H1 (cell line): ENCODE measurements around the gene GNAL. TPM values are rescaled to one million over a fixed set of nuclear protein-coding genes. Genes with fewer than 3 reads are reported as not detected.

Experiments
- CTCF ChIA-PET: fragments of 300-600 bp; sonication (Branson Sonifier 250); formaldehyde crosslinking; loops from one replicate; lab custom pipeline; 2021; ENCODE audit not compliant: partially characterized antibody; lab: Charles Lee
- POLR2A ChIA-PET: fragments of 300-600 bp; sonication (Branson Sonifier 250); formaldehyde crosslinking; loops from one replicate; lab custom pipeline; 2021; ENCODE audit warnings: inconsistent platforms; ENCODE audit not compliant: partially characterized antibody; lab: Charles Lee
- DNase-seq, 2 experiments: peaks; one replicate each; pipeline versions ENCODE4 v3.0.0 to v3.0.0-alpha.2; 2010 to 2022; ENCODE audit warnings: low spot score in 2 of 2, low read depth in 1 of 2, mixed read lengths in 1 of 2
- FAIRE-seq: peaks from 2 replicates; lab custom pipeline; 2011; peaks lifted over from hg19 to GRCh38; lab: Jason Lieb, UNC
- H2AFZ ChIP-seq: 2 replicates; pipeline ENCODE4 v1.8.1; 2012; ENCODE audit warnings: low read length, inconsistent platforms
- H2AK5ac ChIP-seq: 2 replicates; pipeline ENCODE4 v1.6.1; 2013; ENCODE audit warnings: low read depth, low read length
- H2BK120ac ChIP-seq: replicated peaks from 2 replicates; pipeline ENCODE3; 2013; ENCODE audit warnings: low read depth, low read length, inconsistent platforms
- H2BK12ac ChIP-seq: 2 replicates; pipeline ENCODE4 v1.6.1; 2013; ENCODE audit warnings: low read depth, low read length
- H2BK15ac ChIP-seq: 2 replicates; pipeline ENCODE4 v1.6.1; 2013; ENCODE audit warnings: low read length
- H2BK20ac ChIP-seq: 2 replicates; pipeline ENCODE4 v1.6.1; 2013; ENCODE audit warnings: low read length
- H2BK5ac ChIP-seq: 2 replicates; pipeline ENCODE4 v1.6.1; 2013; ENCODE audit warnings: low read depth, low read length
- H3K14ac ChIP-seq: 2 replicates; pipeline ENCODE4 v1.6.1; 2013; ENCODE audit warnings: inconsistent platforms; ENCODE audit not compliant: insufficient read length
- H3K18ac ChIP-seq: 2 replicates; pipeline ENCODE4 v1.6.1; 2013; ENCODE audit warnings: low read length; ENCODE audit errors: extremely low read depth
- H3K23ac ChIP-seq: 2 replicates; pipeline ENCODE4 v1.6.1; 2013; ENCODE audit warnings: inconsistent platforms; ENCODE audit not compliant: insufficient read length
- H3K23me2 ChIP-seq: 2 replicates; pipeline ENCODE4 v1.6.1; 2013; ENCODE audit warnings: low read depth, low read length
- H3K27ac ChIP-seq: 2 replicates; pipeline ENCODE4 v1.6.1; 2011; ENCODE audit warnings: low read depth, low read length, inconsistent platforms
- H3K27me3 ChIP-seq, 4 experiments: replicated peaks in 1 of 4; 1 replicate in 1 of 4; 2 replicates in 3 of 4; pipeline versions ENCODE4 v1.6.1 to v1.8.1; 2011 to 2013; ENCODE audit warnings: low read length in 3 of 4, mild to moderate bottlenecking in 3 of 4, inconsistent platforms in 2 of 4, mixed read lengths in 2 of 4, moderate library complexity in 1 of 4; ENCODE audit not compliant: control insufficient read depth in 3 of 4, insufficient read depth in 3 of 4; ENCODE audit errors: extremely low read depth in 1 of 4
- H3K36me3 ChIP-seq, 4 experiments: 2 replicates each; pipeline versions ENCODE4 v1.6.1 to v1.8.1; 2011 to 2013; ENCODE audit warnings: mild to moderate bottlenecking in 4 of 4, low read length in 3 of 4, moderate library complexity in 2 of 4, control low read depth in 1 of 4, inconsistent platforms in 1 of 4; ENCODE audit not compliant: insufficient read depth in 4 of 4, control insufficient read depth in 2 of 4
- H3K4ac ChIP-seq: replicated peaks from 2 replicates; pipeline ENCODE3; 2013; ENCODE audit warnings: low read length, low read depth, mixed read lengths, inconsistent platforms; ENCODE audit not compliant: insufficient read length
- H3K4me1 ChIP-seq, 4 experiments: replicated peaks in 1 of 4; 1 replicate in 1 of 4; 2 replicates in 3 of 4; pipeline versions ENCODE4 v1.6.1 to v1.8.1; 2011 to 2013; ENCODE audit warnings: low read length in 3 of 4, inconsistent platforms in 2 of 4, mixed read lengths in 1 of 4; ENCODE audit not compliant: insufficient read depth in 4 of 4, control insufficient read depth in 3 of 4
- H3K4me2 ChIP-seq, 2 experiments: 2 replicates each; pipeline versions ENCODE4 v1.6.1 to v1.8.1; 2011 to 2013; ENCODE audit warnings: low read depth in 2 of 2, low read length in 2 of 2, control low read depth in 1 of 2, inconsistent platforms in 1 of 2, mild to moderate bottlenecking in 1 of 2; ENCODE audit not compliant: insufficient read depth in 1 of 2
- H3K4me3 ChIP-seq, 4 experiments: fragments of 200-600, 300-600 bp in 1 of 4; sonication (generic), shearing (Covaris generic), sonication (Bioruptor Twin) in 1 of 4; 2 replicates each; pipeline versions ENCODE4 v1.5.1 to v1.8.1; 2011 to 2016; ENCODE audit warnings: low read length in 4 of 4, low read depth in 3 of 4, control low read depth in 2 of 4, inconsistent platforms in 2 of 4, mild to moderate bottlenecking in 2 of 4, mixed read lengths in 1 of 4, moderate library complexity in 1 of 4; ENCODE audit not compliant: insufficient read depth in 2 of 4; ENCODE audit errors: extremely low read depth in 1 of 4
- H3K56ac ChIP-seq: replicated peaks from 2 replicates; pipeline ENCODE3; 2013; ENCODE audit warnings: low read depth, mild to moderate bottlenecking, mixed read lengths, low read length, inconsistent platforms; ENCODE audit not compliant: insufficient read length
- H3K79me1 ChIP-seq: 2 replicates; pipeline ENCODE4 v1.6.1; 2013; ENCODE audit warnings: low read depth, low read length, control low read depth
- H3K79me2 ChIP-seq, 2 experiments: 2 replicates each; pipeline versions ENCODE4 v1.6.1 to v1.8.1; 2012 to 2013; ENCODE audit warnings: low read length in 2 of 2, mild to moderate bottlenecking in 2 of 2, inconsistent platforms in 1 of 2; ENCODE audit not compliant: insufficient read depth in 2 of 2, control insufficient read depth in 1 of 2
- H3K9ac ChIP-seq, 4 experiments: replicated peaks in 1 of 4; 1 replicate in 1 of 4; 2 replicates in 3 of 4; pipeline versions ENCODE4 v1.6.1 to v1.8.1; 2011 to 2013; ENCODE audit warnings: low read depth in 3 of 4, low read length in 3 of 4, control low read depth in 2 of 4, mild to moderate bottlenecking in 2 of 4, moderate library complexity in 2 of 4, inconsistent platforms in 1 of 4; ENCODE audit errors: extremely low read depth in 1 of 4
- H3K9me3 ChIP-seq, 2 experiments: 2 replicates each; pipeline versions ENCODE4 v1.6.1 to v1.8.1; 2012 to 2013; ENCODE audit warnings: mild to moderate bottlenecking in 2 of 2, moderate library complexity in 2 of 2, control low read depth in 1 of 2, inconsistent platforms in 1 of 2, low read depth in 1 of 2, low read length in 1 of 2, mixed read lengths in 1 of 2; ENCODE audit not compliant: insufficient read depth in 2 of 2
- H4K20me1 ChIP-seq, 2 experiments: replicated peaks in 1 of 2; 2 replicates each; pipeline versions ENCODE3 to v1.8.1; 2011 to 2013; ENCODE audit warnings: inconsistent platforms in 2 of 2, low read length in 2 of 2, mild to moderate bottlenecking in 1 of 2; ENCODE audit not compliant: insufficient read depth in 2 of 2, control insufficient read depth in 1 of 2
- H4K5ac ChIP-seq: 2 replicates; pipeline ENCODE4 v1.6.1; 2013; ENCODE audit warnings: low read length, low read depth, mixed read lengths, inconsistent platforms; ENCODE audit not compliant: insufficient read length
- H4K8ac ChIP-seq: 2 replicates; pipeline ENCODE4 v1.8.0; 2013; ENCODE audit warnings: mild to moderate bottlenecking, moderate library complexity, low read length, inconsistent platforms; ENCODE audit not compliant: insufficient read depth; ENCODE audit errors: extremely low read depth
- H4K91ac ChIP-seq: replicated peaks from 2 replicates; pipeline ENCODE3; 2013; ENCODE audit warnings: low read length, mixed read lengths, inconsistent platforms; ENCODE audit not compliant: insufficient read length
- EP300 ChIP-seq, 2 experiments: IDR thresholded peaks; 1 replicate in 1 of 2; 2 replicates in 1 of 2; pipeline ENCODE4 v1.6.1; 2011 to 2012; ENCODE audit warnings: low read depth in 2 of 2, low read length in 2 of 2, mild to moderate bottlenecking in 2 of 2, borderline replicate concordance in 1 of 2, inconsistent platforms in 1 of 2, moderate library complexity in 1 of 2
- GABPA ChIP-seq: IDR thresholded peaks from 2 replicates; pipeline ENCODE4 v1.6.1; 2011; ENCODE audit warnings: mild to moderate bottlenecking, low read length, moderate library complexity, borderline replicate concordance; ENCODE audit not compliant: insufficient read depth
- HDAC6 ChIP-seq: IDR thresholded peaks from one replicate; pipeline ENCODE4 v1.7.1; 2012; ENCODE audit warnings: low read depth, mild to moderate bottlenecking, inconsistent platforms, low read length, moderate library complexity
- JUND ChIP-seq: IDR thresholded peaks from 2 replicates; pipeline ENCODE4 v1.6.1; 2011; ENCODE audit warnings: mild to moderate bottlenecking, improper control_type of control experiment, low read length
- KDM5A ChIP-seq: fragments of 200-600 bp; IDR thresholded peaks from 2 replicates; pipeline ENCODE4 v1.7.1; 2012; ENCODE audit warnings: mild to moderate bottlenecking, low read length, inconsistent platforms, mixed read lengths
- POLR2A ChIP-seq, 2 experiments: IDR thresholded peaks; 1 replicate in 1 of 2; 2 replicates in 1 of 2; pipeline ENCODE4 v1.6.1; 2011; ENCODE audit warnings: low read depth in 2 of 2, low read length in 2 of 2, mild to moderate bottlenecking in 2 of 2; ENCODE audit errors: control extremely low read depth in 1 of 2
- POU5F1 ChIP-seq: IDR thresholded peaks from 2 replicates; pipeline ENCODE4 v1.6.1; 2011; ENCODE audit warnings: low read depth, mild to moderate bottlenecking, low read length, moderate library complexity
- SIN3A ChIP-seq, 2 experiments: IDR thresholded peaks in 1 of 2; conservative IDR thresholded peaks in 1 of 2; 2 replicates each; pipeline ENCODE4 v1.6.1; 2011 to 2012; ENCODE audit warnings: low read length in 2 of 2, improper control_type of control experiment in 1 of 2, low read depth in 1 of 2, mild to moderate bottlenecking in 1 of 2
- TBP ChIP-seq: IDR thresholded peaks from 2 replicates; pipeline ENCODE4 v1.6.1; 2011; ENCODE audit warnings: low read depth, low read length, improper control_type of control experiment
- TEAD4 ChIP-seq: IDR thresholded peaks from 2 replicates; pipeline ENCODE4 v1.6.1; 2012; ENCODE audit warnings: low read depth, low read length, inconsistent platforms, mixed read lengths
- ZNF274 ChIP-seq: IDR thresholded peaks from 2 replicates; pipeline ENCODE4 v1.7.0; 2012; ENCODE audit warnings: low read length, borderline replicate concordance; ENCODE audit errors: extremely low read depth
- WGBS, 2 experiments: shearing (Covaris generic) in 1 of 2; methylation state at CpG; one replicate each; pipeline versions ENCODE4 v1.1.6 to v1.1.7; 2013 to 2015; ENCODE audit warnings: low lambda C conversion rate in 2 of 2, mixed read lengths in 2 of 2, inconsistent platforms in 1 of 2, low coverage in 1 of 2, missing lambda C conversion rate in 1 of 2; ENCODE audit not compliant: insufficient replicate concordance in 2 of 2, insufficient coverage in 1 of 2, insufficient read length in 1 of 2; ENCODE audit errors: extremely low coverage in 1 of 2, missing lambda C conversion rate in 1 of 2; 5-methylcytosine and 5-hydroxymethylcytosine counted together
- polyA plus RNA-seq, 7 experiments: library from polyadenylated mRNA; depleted of rRNA in 3 of 7; stranded (reverse) in 5 of 7; unstranded in 2 of 7; fragments of >200 nt in 5 of 7; fragments of 200-250 nt in 2 of 7; gene quantifications; 1 replicate in 5 of 7; 2 replicates in 1 of 7; 4 replicates in 1 of 7; pipeline versions ENCODE4 v1.2.1 to v1.2.3, GENCODE V29; 2011 to 2013; ENCODE audit warnings: missing spikeins in 2 of 7, mixed read lengths in 2 of 7
- total RNA-seq: library from RNA; stranded (reverse); fragmentation: NEBNext Ultra II Directional; extraction: Animal tissue kit (Norgen Biotek cat#: 25700); gene quantifications from 2 replicates; pipeline ENCODE4 v1.2.1, GENCODE V29; 2021
- TF ChIP-seq, protein P1 (sequence below): IDR thresholded peaks from 2 replicates; pipeline ENCODE4 v1.6.1; 2012; ENCODE audit warnings: low read length, inconsistent platforms

The GNAL gene
- total and polyA plus RNA-seq, 2 of the 8 experiments (the other 6 are each of a cell fraction or from before 2014, with no cell fraction given) = 13.2 to 18.3 TPM

DNA sequence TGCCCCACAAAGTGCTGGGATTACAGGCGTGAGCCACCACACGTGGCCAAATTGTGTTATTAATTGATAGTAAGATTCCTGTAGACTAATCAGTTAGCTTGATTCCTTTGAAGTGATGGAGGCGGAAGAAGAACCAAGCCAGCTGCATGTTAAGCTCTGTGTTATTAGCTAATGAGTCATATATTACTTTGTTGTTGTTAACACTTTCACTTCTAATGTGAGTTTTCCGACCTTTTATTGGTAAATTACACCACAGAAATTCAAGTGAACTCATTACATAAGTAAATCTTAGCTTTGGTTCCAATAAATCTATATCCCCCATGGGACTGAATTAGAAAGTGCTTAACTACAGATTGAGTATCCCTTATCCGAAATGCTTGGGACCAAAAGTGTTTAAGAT lies 182.4 kb downstream of the GNAL start:
- H2AK5ac ChIP-seq = no peak overlapping the region
- H2AFZ ChIP-seq = no peak overlapping the region
- POLR2A ChIA-PET = no interaction called here
- no peak overlapping the region for H3K14ac ChIP-seq
- no peak overlapping the region for H4K5ac ChIP-seq
- 85% methylated on average over 5 of the region's 5 CpGs; no CpG with 5 or more reads in 1 of the 2 experiments for WGBS, 2 experiments
- no peaks in the 10 kb centered on the region for H3K23me2 ChIP-seq
- peaks cover 0 to 12% (median 0%) of the 10 kb centered on the region in 4 experiments; a peak in 1 of 8 replicates for H3K36me3 ChIP-seq
- no peaks in the 10 kb centered on the region for H3K27me3 ChIP-seq
- no peak overlapping the region for H3K4ac ChIP-seq
- H3K18ac ChIP-seq = no peak overlapping the region
- H3K4me1 ChIP-seq = peaks cover 0 to 3% (median 0%) of the 10 kb centered on the region in 4 experiments; a peak in 2 of 7 replicates
- no peaks in the 10 kb centered on the region for H4K20me1 ChIP-seq
- FAIRE-seq = no peak
- no peak for DNase-seq
- H4K91ac ChIP-seq = no peak overlapping the region
- H3K56ac ChIP-seq = no peak overlapping the region
- H2BK12ac ChIP-seq = no peak overlapping the region
- H2BK20ac ChIP-seq = no peak overlapping the region
- CTCF ChIA-PET = interaction anchor here (0.6 to 2.9 kb wide), 13 partner anchors 9 to 353 kb away, joined by 3 to 8 read pairs (median 4); no protein-coding TSS in a partner anchor
- no peaks in the 10 kb centered on the region for H3K79me2 ChIP-seq
- H4K8ac ChIP-seq = no peak overlapping the region
- peaks cover 3 to 6% of the 10 kb centered on the region in 2 experiments; a peak in 1 of 4 replicates for H3K9me3 ChIP-seq
- no peak overlapping the region for H2BK15ac ChIP-seq
- no peak overlapping the region for H2BK120ac ChIP-seq
- H2BK5ac ChIP-seq = no peak overlapping the region
- H3K23ac ChIP-seq = no peak overlapping the region
- H3K27ac ChIP-seq = no peak overlapping the region
- H3K9ac ChIP-seq = no peak overlapping the region
- no peaks in the 10 kb centered on the region; the same call in 1 of the 2 replicates for H3K79me1 ChIP-seq
- no peak overlapping the region for H3K4me3 ChIP-seq
- H3K4me2 ChIP-seq = no peak overlapping the region
- TF ChIP-seq HDAC6 (no peak), EP300 (IDR thresholded peaks at IDR 0.05; ENCODE audit: borderline replicate concordance in 1 of 2, low read depth in 2 of 2, low read length in 2 of 2) (no peak), ZNF274 (no peak), JUND (no peak), KDM5A (no peak), GABPA (no peak), TEAD4 (no peak), SIN3A (conservative IDR thresholded peaks at IDR 0.05 in 1 of 2, IDR thresholded peaks at IDR 0.05 in 1 of 2; ENCODE audit: low read depth in 1 of 2, low read length in 2 of 2) (no peak), TBP (no peak), POU5F1 (no peak), POLR2A (IDR thresholded peaks at IDR 0.05; ENCODE audit: control extremely low read depth in 1 of 2, low read depth in 2 of 2, low read length in 2 of 2) (no peak)
- TF ChIP-seq, protein P1, sequence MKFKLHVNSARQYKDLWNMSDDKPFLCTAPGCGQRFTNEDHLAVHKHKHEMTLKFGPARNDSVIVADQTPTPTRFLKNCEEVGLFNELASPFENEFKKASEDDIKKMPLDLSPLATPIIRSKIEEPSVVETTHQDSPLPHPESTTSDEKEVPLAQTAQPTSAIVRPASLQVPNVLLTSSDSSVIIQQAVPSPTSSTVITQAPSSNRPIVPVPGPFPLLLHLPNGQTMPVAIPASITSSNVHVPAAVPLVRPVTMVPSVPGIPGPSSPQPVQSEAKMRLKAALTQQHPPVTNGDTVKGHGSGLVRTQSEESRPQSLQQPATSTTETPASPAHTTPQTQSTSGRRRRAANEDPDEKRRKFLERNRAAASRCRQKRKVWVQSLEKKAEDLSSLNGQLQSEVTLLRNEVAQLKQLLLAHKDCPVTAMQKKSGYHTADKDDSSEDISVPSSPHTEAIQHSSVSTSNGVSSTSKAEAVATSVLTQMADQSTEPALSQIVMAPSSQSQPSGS = no peak
